SIG-M5 treated with dmso at 0.1 percent for 504 hours (cell line): ENCODE results near the gene PEF1.
A peak's percentile ranks its signal among the peaks of the same experiment; 100 is the strongest.
"Not testable (repeated sequence)": the region's sequence is repeated elsewhere in the genome, so short reads cannot be mapped to it uniquely, and the experiment has no call there.

Experiments used
- DNase-seq: peaks from one replicate; lab custom pipeline; 2025; ENCODE audit not compliant: unreplicated experiment; lab: John Stamatoyannopoulos, UW

Gene PEF1

DNA sequence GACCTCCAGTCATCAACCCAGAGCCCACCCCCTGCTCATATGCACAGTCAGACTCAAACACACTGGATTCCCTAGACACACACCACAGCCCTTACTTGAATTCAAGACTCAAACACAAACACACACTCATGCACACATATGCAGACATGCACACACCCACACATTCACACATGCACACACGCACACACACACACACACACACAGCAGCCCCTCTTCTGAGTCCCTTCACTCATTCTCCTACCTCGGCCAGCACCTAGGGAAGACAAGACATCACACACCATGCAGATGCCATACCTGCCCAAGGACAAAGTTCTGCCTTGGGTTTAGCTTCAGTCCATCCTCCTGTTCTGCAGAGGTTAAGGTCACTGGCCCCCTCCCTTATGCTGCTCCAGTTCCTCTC is 28.7 kb downstream of the PEF1 start:
- no peak for DNase-seq

DNA sequence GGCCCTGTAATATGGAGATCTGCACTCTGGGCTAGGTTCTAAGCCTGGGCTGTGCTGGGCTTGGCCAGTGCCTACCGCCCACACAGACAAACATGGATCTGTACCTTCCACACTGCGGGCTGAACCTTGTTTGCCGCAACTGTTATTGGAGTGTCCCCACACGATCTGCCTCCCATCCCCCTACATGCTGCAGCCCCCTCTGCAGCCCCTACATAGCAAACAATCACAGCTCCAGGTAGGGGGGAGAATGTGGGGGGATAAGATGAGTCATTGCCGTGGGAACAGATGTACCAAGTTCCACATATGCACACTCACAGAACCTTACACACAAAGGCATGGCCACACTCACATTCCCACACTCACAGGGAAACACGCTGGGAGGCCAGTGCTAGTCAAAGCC is 29.3 kb downstream of the PEF1 start:
- DNase-seq: no peak

DNA sequence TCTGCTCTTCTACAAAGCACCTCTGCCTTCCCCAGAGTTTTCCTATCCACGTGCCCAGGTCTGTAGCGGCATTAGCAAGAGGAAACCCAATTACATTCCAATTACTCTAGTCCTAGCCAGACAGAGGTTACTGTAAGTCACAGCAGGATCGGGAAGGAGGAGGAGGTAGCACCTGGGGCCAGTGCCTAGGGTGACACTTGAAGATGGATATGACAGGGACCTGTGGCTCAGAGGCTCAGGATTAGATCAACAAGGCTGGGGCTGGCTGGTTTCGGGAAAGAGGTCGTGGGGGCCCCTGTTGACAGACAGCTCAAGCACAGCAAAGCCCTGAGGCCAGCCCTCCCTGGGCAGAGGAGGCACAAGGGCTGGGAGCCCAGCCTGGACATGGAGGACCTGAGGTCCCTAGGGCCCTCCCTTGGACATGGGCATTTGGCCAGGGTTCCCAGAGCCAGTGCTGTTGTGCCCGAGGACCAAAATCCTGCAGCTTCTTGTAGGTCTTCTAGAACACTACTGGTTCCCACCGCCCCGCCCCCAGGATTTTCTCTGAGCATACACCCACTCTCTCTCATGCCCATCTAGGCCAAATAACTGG is 30.2 kb downstream of the PEF1 start:
- DNase-seq: no peak

DNA sequence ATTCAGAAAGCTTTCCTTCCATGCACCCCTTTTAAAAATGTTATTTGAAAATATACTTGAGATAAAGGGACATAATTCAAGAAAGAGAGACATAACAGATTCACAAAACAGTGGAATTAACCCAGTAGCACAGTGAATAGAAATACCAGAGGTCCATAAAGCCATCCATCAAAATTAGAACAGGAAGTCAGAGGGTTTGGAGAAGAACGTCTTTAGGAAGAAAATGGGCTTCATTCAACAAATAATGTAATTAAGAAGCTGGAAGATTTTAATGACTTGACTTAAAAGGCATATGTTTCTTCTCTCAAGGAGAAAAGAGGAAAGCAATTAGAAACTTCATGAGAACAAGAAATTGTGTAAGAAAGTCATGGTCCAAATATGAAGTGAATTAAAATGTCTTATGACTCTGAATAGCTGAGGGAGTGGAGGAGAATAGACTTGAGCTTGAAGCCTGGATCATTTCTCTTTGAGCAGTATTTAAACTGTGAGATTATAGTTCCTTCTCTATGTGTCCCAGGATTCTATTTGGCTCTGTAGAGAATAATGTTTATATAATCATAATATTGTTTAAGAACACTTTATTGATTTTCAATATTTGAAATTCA is 35.1 kb downstream of the PEF1 start:
- no peak for DNase-seq

DNA sequence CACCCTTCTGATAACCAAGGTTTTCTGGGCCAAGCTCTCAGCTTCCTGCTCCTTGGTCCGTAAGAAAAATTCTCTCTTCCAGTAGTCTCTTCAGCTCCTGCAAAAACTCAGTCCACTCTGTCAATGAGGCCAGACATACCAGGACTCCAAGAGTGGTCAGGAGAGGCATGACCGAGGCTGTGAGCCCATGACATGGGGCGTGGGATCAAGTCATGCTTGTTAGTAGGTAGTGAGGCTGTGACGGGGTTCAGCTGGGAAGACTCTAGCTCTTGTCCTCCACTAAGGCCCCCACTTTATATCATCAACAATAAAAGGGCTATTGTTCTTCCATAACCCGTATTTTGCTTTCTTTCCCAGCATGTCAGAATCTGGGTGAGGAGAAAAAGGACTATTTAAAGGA is 37.3 kb downstream of the PEF1 start:
- DNase-seq: no peak

DNA sequence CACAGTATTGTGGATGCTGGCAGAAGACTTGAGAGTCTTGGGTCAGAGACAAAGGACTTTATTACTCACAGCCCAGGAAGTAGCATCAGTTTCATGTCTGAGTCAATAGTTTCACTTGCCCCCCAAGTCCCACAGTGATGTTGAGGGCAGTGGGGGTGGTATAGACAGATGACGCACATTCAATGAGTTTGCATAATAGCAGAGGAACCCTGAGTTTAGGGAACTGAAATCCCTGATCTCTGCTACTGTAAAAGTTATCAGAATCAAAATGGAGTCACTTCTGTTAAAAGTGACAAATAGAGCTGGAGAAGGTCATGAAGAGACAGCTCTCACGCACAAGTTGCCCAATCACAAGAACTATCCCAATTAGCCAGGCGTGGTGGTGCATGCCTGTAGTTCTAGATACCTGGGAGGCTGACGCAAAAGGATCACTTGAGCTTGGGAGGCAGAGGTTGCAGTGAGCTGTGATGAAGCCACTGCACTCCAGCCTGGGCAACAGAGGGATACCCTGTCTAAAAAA is 38.7 kb downstream of the PEF1 start:
- DNase-seq: peak; percentile 95

DNA sequence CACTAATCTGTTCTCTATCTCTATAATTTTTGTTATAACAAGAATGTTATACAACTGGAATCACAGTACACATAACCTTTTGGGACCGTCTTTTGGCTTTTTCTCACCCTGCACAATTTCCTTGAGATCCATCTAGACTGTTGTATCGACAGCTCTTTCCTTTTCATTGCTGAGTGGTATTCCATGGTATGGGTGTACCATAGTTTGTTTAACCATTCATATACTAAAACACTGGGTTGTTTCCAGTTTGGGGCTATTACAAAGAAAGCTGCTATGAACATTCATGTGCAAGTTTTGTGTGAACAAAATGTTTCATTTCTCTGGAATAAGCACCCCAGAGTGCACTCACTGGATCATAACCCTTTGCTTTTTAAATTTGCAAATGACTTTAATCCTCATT is 42.6 kb downstream of the PEF1 start:
- no peak for DNase-seq

DNA sequence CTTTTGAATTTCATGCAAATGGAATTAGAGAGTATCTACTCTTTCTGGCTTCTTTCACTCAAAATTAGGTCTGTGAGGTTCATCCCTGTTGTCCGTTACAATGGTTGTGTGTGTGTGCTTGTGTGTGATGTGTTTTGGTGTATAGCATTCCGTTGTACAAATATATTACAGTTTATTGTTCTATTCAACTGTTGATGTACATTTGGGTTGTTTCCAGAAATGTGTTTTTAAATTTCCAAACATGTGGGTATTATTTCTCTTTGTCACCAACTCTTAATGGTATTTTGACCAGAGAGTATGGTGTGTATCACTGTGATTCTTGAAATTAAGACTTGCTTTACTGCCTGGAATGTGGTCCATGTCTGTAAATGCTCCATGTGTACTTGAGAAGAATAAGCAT is 44.0 kb downstream of the PEF1 start:
- DNase-seq: no peak

DNA sequence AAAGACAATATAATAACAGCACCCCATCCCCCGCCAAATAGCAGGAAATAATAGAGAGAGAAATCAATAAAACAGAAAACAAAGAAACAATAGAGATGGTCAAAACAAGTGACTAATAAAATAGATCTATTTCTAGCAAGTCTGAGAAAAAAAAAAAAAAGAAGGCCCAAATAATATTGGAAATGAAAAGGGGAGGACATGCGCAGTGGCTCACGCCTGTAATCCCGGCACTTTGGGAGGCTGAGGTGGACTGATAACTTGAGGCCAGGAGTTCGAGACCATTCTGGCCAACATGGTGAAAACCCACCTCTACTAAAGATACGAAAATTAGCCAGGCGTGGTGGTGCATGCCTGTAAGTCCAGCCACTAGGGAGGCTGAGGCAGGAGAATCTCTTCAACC is 45.7 kb downstream of the PEF1 start:
- DNase-seq: no peak

DNA sequence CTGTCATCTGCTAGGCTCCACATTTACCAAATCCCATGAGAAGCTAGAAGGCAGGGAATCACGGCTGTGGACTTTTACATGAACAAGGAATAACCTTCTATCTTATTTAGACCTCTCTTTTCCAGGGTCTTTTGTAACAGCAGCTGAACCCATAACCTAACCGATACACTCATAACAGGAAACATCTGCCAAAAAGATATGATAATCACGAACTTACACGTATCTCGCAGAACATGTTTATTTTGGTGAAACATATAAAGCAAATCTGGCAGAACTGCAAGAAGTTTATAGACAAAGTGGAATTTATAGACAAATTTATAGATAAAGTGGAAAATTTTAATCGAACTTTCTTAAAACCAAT is 48.0 kb downstream of the PEF1 start:
- DNase-seq: no peak

DNA sequence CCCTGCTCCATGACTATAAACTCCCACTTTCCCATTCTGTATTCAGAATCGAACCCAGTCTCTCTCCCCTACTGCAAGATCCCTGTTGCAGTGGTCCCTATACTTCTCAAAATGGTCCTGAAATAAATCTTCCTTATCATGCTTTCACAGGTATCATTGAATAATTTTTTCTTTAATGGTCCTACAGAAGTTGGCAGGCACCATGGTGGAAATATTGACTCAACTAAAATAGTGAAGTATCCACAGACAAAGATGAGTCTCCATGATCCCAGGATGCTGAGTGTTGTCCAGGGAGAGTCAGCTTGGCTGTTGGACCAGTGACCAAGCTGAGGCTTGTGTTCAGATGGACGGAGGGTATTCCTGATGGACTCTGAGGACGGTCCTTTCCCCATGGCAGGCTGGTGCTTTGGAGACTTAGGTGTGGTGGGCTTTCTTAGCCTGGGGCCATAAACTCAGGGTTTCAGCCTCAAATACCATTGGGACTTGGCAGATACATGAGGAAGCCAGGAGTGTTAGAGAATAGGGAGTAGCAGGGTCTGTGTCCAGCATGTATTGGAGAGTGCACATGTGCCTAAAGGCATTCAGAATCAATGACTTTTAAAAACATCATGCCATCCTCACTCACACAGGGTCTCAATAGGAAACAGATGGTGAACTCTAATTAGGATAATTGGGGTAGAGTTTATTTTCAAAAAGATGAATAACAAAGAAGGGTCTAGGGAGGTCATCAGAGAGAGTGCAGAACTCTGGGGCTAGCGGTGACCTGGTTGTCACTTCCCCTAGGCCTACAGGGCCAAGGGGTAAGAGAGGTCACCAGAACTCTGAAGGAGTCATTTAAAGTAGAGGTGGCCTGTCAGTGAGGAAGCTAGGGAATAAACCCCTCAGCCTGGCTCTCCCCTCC is 48.6 kb downstream of the PEF1 start:
- DNase-seq: no peak

DNA sequence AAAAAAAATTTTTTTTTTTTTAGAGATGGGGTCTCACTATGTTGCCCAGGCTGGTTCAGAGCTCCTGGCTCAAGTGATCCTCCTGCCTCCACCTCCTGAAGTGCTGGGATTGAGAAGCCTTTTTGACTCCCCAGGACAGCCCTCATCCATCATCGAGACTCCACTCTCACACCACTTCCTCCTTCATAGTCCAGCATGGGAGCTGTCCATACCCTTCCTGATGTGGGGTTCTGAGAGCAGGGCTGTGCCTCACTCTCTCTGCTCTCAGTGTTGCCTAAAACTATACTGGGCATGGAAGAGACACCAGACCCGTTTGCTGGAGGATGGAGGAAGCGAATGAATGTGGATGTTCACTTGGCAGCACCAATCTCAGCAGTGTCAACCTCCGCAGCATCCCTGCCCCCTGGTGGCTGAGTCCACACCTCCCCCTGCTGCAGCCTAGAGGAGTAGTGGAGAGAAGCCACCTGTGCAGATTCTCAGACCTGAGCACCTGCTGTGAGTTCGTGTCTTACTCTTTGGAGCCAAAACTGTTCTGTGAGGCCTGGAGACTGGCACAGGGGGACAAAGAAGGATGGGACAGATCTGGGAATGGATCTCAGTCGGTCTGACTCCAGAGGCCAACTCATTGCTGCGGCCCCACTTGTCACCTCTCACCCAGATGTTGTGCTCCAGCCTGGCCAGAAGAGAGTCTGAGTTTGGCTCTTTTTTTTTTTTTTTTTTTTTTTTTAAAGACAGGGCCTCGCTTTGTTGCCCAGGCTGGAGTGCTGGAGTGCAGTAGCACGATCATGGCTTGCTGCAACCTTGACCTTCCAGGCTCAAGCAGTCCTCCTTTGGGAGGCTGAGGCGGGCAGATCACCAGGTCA is 50.7 kb downstream of the PEF1 start:
- DNase-seq: peak; percentile 57

DNA sequence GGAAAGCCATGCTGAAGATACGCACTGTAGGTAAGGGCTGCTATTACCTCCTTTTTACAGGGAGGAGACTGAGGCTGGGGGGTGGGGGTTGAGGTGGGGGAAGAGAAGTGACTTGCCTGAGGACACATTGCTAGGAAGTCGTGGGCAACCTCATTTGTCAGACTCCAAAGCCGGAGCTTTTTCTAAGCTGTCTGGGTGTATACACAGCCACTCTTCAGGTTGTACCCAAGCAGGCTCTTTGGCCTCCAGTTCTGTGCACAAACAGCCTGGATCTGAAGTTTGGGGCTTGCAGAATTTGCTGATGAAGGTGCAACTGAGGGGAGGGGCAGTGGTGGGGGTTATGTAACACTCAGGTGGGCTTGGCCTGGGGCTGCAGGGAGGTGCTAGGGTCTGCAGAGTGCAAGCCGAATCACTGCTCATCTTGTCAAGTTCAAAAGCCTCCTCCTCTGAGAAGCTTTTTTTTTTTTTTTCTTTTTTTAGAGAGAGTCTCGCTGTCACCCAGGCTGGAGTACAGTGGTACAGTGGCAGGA is 51.5 kb downstream of the PEF1 start:
- DNase-seq: no peak

DNA sequence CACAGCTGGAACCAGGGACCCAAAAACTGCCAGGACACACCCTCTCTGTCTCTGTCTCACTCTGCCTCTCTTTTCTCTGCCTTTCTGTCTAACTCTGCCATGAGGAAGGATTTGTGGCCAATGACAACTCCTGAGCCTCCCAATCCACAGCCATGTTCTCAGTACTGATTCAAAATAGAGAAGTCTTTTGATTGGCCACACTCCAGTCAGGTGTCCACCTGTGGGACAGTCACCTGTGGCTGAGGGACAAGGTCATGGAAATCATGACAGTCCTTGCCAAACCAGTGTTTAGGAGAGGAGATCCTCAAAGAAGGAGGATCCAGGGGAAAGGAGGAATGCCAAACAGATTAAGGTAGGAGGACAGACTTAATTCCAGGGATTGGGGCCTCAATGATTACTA is 52.5 kb downstream of the PEF1 start:
- DNase-seq: no peak

DNA sequence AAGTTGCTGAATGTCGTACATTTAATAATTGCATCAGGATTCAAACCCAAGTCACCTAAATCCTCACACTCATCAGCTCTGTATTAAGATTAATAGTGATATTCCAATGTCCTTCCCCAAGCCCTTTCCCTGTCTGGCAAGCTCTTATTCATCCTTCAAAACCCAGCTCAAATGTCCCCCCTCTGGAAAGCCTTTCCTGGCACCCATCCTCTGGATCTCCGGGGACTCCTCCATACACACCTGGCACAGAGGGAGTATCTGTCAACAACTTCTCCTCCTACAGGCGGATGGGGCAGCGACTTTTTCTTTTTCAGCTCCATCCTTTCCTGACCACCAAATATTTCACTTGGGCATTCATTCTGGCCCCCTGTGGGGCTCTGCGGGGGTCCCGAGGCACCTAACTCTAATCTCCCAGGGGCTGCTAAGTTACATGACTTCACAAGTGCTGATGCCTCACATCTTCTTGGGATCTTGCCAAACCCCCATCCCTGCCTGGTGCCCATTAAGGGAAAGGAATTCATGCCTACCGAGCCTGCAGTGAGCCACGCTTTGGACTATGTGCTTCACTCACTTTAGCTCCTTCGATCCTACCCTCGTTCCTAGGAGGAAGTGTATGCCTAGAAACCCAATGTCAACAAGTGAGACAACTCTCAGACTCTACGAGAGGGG is 53.1 kb downstream of the PEF1 start:
- no peak for DNase-seq

DNA sequence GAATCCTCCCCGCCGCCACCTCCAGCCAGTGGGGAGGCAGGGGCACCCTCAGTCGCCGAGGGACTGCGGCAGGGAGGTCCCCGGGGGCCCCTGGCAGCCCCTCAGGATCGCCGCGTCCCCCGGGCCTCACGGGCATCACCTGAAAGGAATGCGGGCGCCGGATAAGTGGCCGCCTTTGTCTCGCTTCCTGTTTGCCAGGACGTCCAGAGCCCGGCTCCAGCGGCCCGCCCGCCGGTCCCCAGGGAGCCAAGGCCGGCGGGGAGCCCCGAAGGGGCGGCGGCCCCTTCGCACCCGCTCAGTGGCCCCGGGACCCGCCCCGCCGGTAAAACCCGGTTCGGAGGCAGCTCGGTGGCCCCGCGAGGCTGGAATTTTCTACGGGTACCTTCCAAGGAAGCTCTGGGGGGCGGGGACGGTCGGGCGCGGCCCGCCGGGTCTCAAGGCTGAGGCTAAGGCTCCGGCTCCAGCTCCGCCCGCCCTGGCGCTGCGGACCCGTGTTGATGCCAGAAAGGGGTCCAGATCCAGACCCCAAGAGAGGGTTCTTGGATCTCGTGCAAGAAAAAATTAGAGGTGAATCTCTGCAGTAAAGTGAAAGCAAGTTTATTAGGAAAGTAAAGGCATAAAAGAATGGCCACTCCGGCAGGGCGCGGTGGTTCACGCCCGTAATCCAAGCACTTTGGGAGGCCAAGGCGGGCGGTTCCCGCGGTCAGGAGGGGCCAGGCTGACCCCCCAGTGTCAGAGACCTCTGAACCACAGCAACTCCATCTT is 55.7 kb downstream of the PEF1 start:
- DNase-seq: no peak

DNA sequence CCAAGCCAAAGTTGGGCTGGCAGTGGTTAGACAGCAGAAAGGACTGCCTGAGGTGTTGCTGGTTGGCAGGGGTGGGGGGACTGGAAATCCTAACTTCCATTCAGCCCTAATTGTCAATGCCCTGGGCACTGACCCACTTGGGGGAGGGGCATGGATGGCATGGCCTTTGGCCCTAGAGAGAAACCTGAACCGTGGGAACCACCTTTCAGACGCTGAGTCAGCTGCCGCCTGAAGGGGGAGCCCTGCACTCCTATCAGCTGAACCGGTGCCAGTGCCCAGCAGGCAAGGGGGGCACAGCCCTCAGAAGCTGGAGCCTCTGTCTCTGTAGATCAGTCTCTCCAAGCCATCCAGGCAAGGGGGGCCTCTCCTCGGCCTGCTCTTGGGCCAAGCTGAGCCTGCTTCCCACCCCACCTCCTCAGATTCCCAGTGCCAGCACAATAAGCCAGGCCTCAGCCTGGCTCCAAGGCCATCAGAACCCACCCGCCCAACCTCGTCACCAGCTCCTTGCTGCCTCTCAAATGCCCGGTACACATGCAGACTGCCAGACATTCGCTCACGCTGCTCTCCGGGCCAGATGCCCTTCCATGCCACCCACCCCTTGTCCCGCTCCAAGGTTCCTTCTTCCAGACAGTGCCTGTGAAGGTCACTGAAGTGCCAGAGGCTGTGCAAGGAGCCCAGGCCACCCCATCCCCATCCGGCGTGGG is 56.8 kb downstream of the PEF1 start:
- DNase-seq: peak; percentile 54

DNA sequence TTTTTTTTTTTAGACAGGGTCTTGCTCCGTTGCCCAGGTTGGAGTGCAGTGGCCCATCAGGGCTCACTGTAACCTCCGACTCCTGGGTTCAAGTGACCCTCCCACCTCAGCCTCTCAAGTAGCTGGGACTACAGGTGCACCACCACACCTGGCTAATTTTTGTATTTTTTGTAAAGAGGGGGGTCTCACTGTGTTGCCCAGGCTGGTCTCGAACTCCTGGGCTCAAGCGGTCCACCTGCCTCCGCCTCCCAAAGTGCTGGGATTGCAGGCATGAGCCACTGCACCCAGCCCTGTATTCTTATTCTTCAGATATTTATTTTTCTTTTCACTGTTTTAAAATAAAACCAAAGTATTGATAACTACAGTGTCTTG is 57.4 kb downstream of the PEF1 start:
- not testable (repeated sequence) for DNase-seq
